K562 (cell line): ENCODE results near the gene ZIC2. TPM values are rescaled to one million over a fixed set of nuclear protein-coding genes. Genes with fewer than 3 reads are reported as not detected.

Experiments
- ATAC-seq: fragments of 200-7000 bp; cut with Tn5 transposase; 3 replicates; pipeline ENCODE4 v1.9.1; 2020; ENCODE audit warnings: moderate library complexity
- BruUV-seq: library from RNA; stranded (reverse); fragments of 400-500 nt; replicated peaks from 2 replicates; lab custom pipeline; 2021; lab: Mats Ljungman, UMichigan
- CTCF ChIA-PET: fragments of 300-600 bp; formaldehyde crosslinking; extraction: SDS; loops from one replicate; lab custom pipeline; 2021; ENCODE audit warnings: low intra/inter-chr PET ratio; lab: Yijun Ruan, JAX
- POLR2A ChIA-PET: fragments of 300-600, 350-650 bp; sonication (Branson Sonifier 250); formaldehyde crosslinking; extraction: SDS; loops from one replicate; lab custom pipeline; 2021; ENCODE audit warnings: antibody characterized with exemption, inconsistent platforms; lab: Yijun Ruan, JAX
- DNase-seq, 4 experiments: peaks; one replicate each; pipeline versions ENCODE4 v3.0.0 to v3.0.0-alpha.2; 2011 to 2018; ENCODE audit warnings: low spot score in 3 of 4, mixed read lengths in 3 of 4; ENCODE audit errors: extremely low read depth in 1 of 4
- FAIRE-seq: peaks from 2 replicates; lab custom pipeline; 2011; peaks lifted over from hg19 to GRCh38; lab: Jason Lieb, UNC
- H2AFZ ChIP-seq: 2 replicates; pipeline ENCODE4 v1.6.0; 2011; ENCODE audit warnings: low read depth, low read length, control low read depth, inconsistent platforms
- H3K27ac ChIP-seq: fragments of 200-600 bp; 3 replicates; pipeline ENCODE4 v1.8.0; 2011; ENCODE audit warnings: low read depth, mild to moderate bottlenecking, control low read depth, inconsistent platforms, low read length, moderate library complexity, mixed read lengths; ENCODE audit errors: extremely low read depth
- H3K27me3 ChIP-seq, 2 experiments: fragments of 300-600 bp in 1 of 2; 2 replicates in 1 of 2; 3 replicates in 1 of 2; pipeline versions ENCODE4 v1.6.0 to v1.8.0; 2011; ENCODE audit warnings: inconsistent platforms in 2 of 2, low read length in 2 of 2, mild to moderate bottlenecking in 1 of 2, mixed read lengths in 1 of 2, moderate library complexity in 1 of 2; ENCODE audit not compliant: control insufficient read depth in 2 of 2, insufficient read depth in 2 of 2
- H3K36me3 ChIP-seq: fragments of 300-600 bp; 3 replicates; pipeline ENCODE4 v1.8.0; 2011; ENCODE audit warnings: mild to moderate bottlenecking, low read length, inconsistent platforms; ENCODE audit not compliant: control insufficient read depth, insufficient read depth
- H3K4me1 ChIP-seq, 2 experiments: fragments of 200-600 bp in 1 of 2; replicated peaks in 1 of 2; 2 replicates in 1 of 2; 3 replicates in 1 of 2; pipeline versions ENCODE4 v1.5.1 to v1.8.0; 2011; ENCODE audit warnings: inconsistent platforms in 2 of 2, low read length in 2 of 2, mild to moderate bottlenecking in 1 of 2, mixed read lengths in 1 of 2, moderate library complexity in 1 of 2; ENCODE audit not compliant: control insufficient read depth in 2 of 2, insufficient read depth in 2 of 2
- H3K4me2 ChIP-seq: 2 replicates; pipeline ENCODE4 v1.6.1; 2011; ENCODE audit warnings: low read length, control low read depth, inconsistent platforms, mixed read lengths; ENCODE audit not compliant: insufficient read depth
- H3K4me3 ChIP-seq: fragments of 200-600 bp; sonication (generic), shearing (Covaris generic); 2 replicates; pipeline ENCODE4 v1.5.1; 2016; ENCODE audit warnings: control low read depth, inconsistent platforms
- H3K79me2 ChIP-seq: fragments of 200-600 bp; 3 replicates; pipeline ENCODE4 v1.8.0; 2011; ENCODE audit warnings: low read length, inconsistent platforms; ENCODE audit not compliant: control insufficient read depth, insufficient read depth
- H3K9ac ChIP-seq, 2 experiments: 2 replicates each; pipeline versions ENCODE4 v1.6.0 to v1.6.1; 2011; ENCODE audit warnings: low read depth in 2 of 2, low read length in 2 of 2, control low read depth in 1 of 2, inconsistent platforms in 1 of 2, mild to moderate bottlenecking in 1 of 2, mixed read lengths in 1 of 2; ENCODE audit not compliant: insufficient read depth in 1 of 2
- H3K9me1 ChIP-seq: one replicate; pipeline ENCODE4 v1.6.0; 2011; ENCODE audit warnings: inconsistent platforms, mild to moderate bottlenecking, low read length, moderate library complexity; ENCODE audit not compliant: control insufficient read depth, insufficient read depth
- H3K9me3 ChIP-seq: replicated peaks from 2 replicates; pipeline ENCODE4 v1.5.1; 2011; ENCODE audit warnings: low read depth, low read length, inconsistent platforms; ENCODE audit not compliant: control insufficient read depth, insufficient read depth
- H4K20me1 ChIP-seq: replicated peaks from 2 replicates; pipeline ENCODE4 v1.6.1; 2011; ENCODE audit warnings: low read length, inconsistent platforms, mixed read lengths; ENCODE audit not compliant: control insufficient read depth, insufficient read depth
- CREB3L1 ChIP-seq: fragments of 450-650 bp; IDR thresholded peaks from 2 replicates; pipeline ENCODE4 v1.6.1; 2014; ENCODE audit warnings: low read depth, mild to moderate bottlenecking, moderate library complexity, borderline replicate concordance
- CUX1 ChIP-seq: fragments of 200-800 bp; sonication (Bioruptor generic); IDR thresholded peaks from 2 replicates; pipeline ENCODE4 v1.6.1; 2016; ENCODE audit warnings: missing genetic modification characterization, missing compliant biosample characterization
- IFI16 ChIP-seq: fragments of 250-450 bp; sonication (Bioruptor Pico); IDR thresholded peaks from 2 replicates; pipeline ENCODE4 v2.1.2; 2022; ENCODE audit warnings: mild to moderate bottlenecking, inconsistent platforms
- MED1 ChIP-seq: sonication (generic); formaldehyde crosslinking; IDR thresholded peaks from 2 replicates; pipeline ENCODE4 v1.8.1; 2023; ENCODE audit warnings: missing genetic modification reagents, borderline replicate concordance
- PRDM10 ChIP-seq: fragments of 450-650 bp; IDR thresholded peaks from 2 replicates; pipeline ENCODE4 v1.6.1; 2018; ENCODE audit not compliant: partially characterized antibody
- PYGO2 ChIP-seq: fragments of 450-650 bp; IDR thresholded peaks from 2 replicates; pipeline ENCODE4 v1.6.1; 2016; ENCODE audit warnings: mild to moderate bottlenecking, missing genetic modification characterization, moderate library complexity, missing compliant biosample characterization
- RBM25 ChIP-seq: fragments of 200-400 bp; formaldehyde crosslinking; IDR thresholded peaks from 2 replicates; pipeline ENCODE4 v1.6.1; 2018; ENCODE audit warnings: low read length, low read depth, moderate library complexity; ENCODE audit not compliant: severe bottlenecking
- TCFL5 ChIP-seq: fragments of 250-450 bp; sonication (Bioruptor Pico); conservative IDR thresholded peaks from 2 replicates; pipeline ENCODE4 v1.6.1; 2021; ENCODE audit warnings: mild to moderate bottlenecking, moderate library complexity, matching md5 sums
- ZBTB17 ChIP-seq: fragments of 450-650 bp; formaldehyde crosslinking; IDR thresholded peaks from 2 replicates; pipeline ENCODE4 v1.4.0; 2020; ENCODE audit warnings: mild to moderate bottlenecking
- ZEB2 ChIP-seq: fragments of 450-650 bp; IDR thresholded peaks from 2 replicates; pipeline ENCODE4 v1.6.1; 2016
- ZNF561 ChIP-seq: fragments of 450-650 bp; formaldehyde crosslinking; conservative IDR thresholded peaks from 2 replicates; pipeline ENCODE4 v1.4.0; 2020; ENCODE audit warnings: mild to moderate bottlenecking, moderate library complexity
- WGBS: fragments of 100-300 bp; shearing (Covaris generic); methylation state at CpG from one replicate; pipeline ENCODE4 v1.1.6; 2016; ENCODE audit warnings: low coverage, mixed read lengths; ENCODE audit not compliant: insufficient coverage; ENCODE audit errors: missing lambda C conversion rate; 5-methylcytosine and 5-hydroxymethylcytosine counted together
- in situ Hi-C: fragments of 300-500 bp; cut with MboI; formaldehyde crosslinking; loops from 4 replicates; pipeline ENCODE4 v1.15.0; 2018; ENCODE audit warnings: inconsistent platforms, mixed read lengths
- intact Hi-C: fragments of 100-400 bp; cut with micrococcal nuclease; formaldehyde crosslinking; loops from 2 replicates; pipeline ENCODE4 v1.14.2; 2022
- polyA plus RNA-seq, 8 experiments: library from polyadenylated mRNA; depleted of rRNA in 4 of 8; stranded (reverse) in 5 of 8; unstranded in 3 of 8; fragments of >200 nt; fragmentation: Nextera tagmentation in 2 of 8; fragmentation: Illumina TruSeq in 1 of 8; extraction: Ambion mirVana in 2 of 8; extraction: Trizol in 1 of 8; gene quantifications; 2 replicates each; pipeline versions ENCODE4 v1.2.1 to v1.2.3, GENCODE V29; 2011 to 2014; ENCODE audit warnings: inconsistent platforms in 1 of 8, missing spikeins in 1 of 8
- total RNA-seq, 7 experiments: library from RNA; depleted of rRNA in 6 of 7; stranded (reverse); fragments of >200 nt in 6 of 7; fragmentation: Illumina TruSeq in 2 of 7; extraction: Trizol in 2 of 7; gene quantifications; 2 replicates each; pipeline versions ENCODE4 v1.2.1 to v1.2.3, GENCODE V29; 2011 to 2021; ENCODE audit warnings: low replicate concordance in 1 of 7

The ZIC2 gene
- total and polyA plus RNA-seq, 9 of the 15 experiments (the other 6 are each of a cell fraction or from before 2014, with no cell fraction given), result 1.8 to 18.0 (median 4.5) TPM

GRCh38 chr13:99991013-99991827 is 9.6 kb downstream of the ZIC2 start:
- CTCF ChIA-PET, result no interaction called here
- in situ Hi-C loops, result no loop called here
- Histone ChIP-seq H3K4me1 (peaks cover 0 to 22% of the 10 kb centered on the region in 2 experiments; a peak in 2 of 5 replicates), H3K9me3 (no peaks in the 10 kb centered on the region), H3K27me3 (peaks cover 0 to 8% of the 10 kb centered on the region in 2 experiments; a peak in 3 of 5 replicates), H3K4me3 (no peak overlapping the region), H4K20me1 (no peaks in the 10 kb centered on the region), H3K36me3 (peaks cover 2% of the 10 kb centered on the region; the same call in 1 of the 3 replicates), H3K27ac (no peak overlapping the region), H3K9ac (no peak overlapping the region), H2AFZ (no peak overlapping the region), H3K9me1 (no peaks in the 10 kb centered on the region), H3K79me2 (no peaks in the 10 kb centered on the region), H3K4me2 (no peak overlapping the region)
- ATAC-seq (no peak), DNase-seq (no peak), FAIRE-seq (no peak)
- POLR2A ChIA-PET, result interaction anchor here (1.3 kb wide), 1 partner anchor 9 kb away, joined by 6 read pairs; the partner anchor contains the start of gene ZIC2
- WGBS, result 83% methylated on average over 9 of the region's 35 CpGs
- intact Hi-C loops, result no loop called here
- no TSS peak for BruUV-seq
- no peak for TF ChIP-seq PRDM10
- TF ChIP-seq ZEB2, result no peak
- no peak for TF ChIP-seq CREB3L1
- TF ChIP-seq CUX1, result no peak
- no peak for TF ChIP-seq ZBTB17 (CRISPR knock-in tag)
- TF ChIP-seq MED1 (CRISPR knock-in tag), result no peak
- no peak for TF ChIP-seq TCFL5 (CRISPR knock-in tag)
- no peak for TF ChIP-seq ZNF561 (CRISPR knock-in tag)
- TF ChIP-seq PYGO2 (tag), result no peak
- no peak for TF ChIP-seq IFI16 (CRISPR knock-in tag)
- no peak for TF ChIP-seq RBM25
